OCI-LY1 (cell line): ENCODE measurements around the gene S1PR1.

Experiments used
- EZH2 ChIP-seq: fragments of 200-600 bp; sonication (generic), shearing (Covaris generic); IDR thresholded peaks from 2 replicates; pipeline ENCODE4 v1.8.0; 2017; ENCODE audit warnings: borderline replicate concordance, mixed run types, mild to moderate bottlenecking, antibody characterized with exemption, low read length, moderate library complexity, mixed read lengths
- TF ChIP-seq, protein P1 (sequence below): fragments of 200-600 bp; sonication (generic), shearing (Covaris generic); IDR thresholded peaks from 2 replicates; pipeline ENCODE4 v1.5.1; 2017; ENCODE audit warnings: mild to moderate bottlenecking, antibody characterized with exemption, low read length, moderate library complexity, mixed read lengths

DNA sequence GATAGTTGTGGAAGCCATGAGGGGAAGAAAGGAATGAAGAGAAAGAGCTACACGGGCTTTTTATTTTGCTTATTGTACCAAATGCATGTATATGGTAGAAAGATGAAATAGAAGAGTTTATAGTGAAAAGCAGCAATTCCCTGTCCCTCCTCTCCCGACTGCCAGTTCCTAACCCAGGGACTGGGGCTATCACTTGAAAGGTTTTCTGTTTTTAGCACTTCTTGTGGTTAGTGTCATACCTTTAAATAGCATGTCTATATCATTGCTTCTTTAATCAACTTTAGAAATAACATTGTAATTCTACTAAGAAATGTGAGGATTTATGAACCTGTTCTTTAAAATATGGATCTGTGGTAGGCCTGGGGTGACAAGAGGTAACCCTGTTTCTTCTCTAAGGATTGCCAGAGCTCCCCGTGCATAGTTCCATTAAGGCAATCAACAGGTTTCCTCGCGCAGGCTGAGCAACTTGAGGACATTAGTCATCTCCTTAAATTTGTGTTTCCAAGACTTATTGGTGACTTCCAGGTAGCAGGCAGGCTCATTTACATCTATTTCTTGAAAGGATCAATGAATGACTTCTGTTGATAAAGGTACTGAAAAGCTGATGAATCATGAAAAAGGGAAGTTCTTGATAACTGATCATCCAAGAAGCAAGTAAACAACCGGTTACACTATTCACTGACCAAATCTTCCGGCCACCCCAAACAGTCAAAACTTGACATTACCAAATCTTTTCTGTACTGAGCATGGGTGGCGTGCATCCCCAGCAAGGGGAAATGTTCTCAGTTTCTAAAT lies 37.8 kb upstream of the S1PR1 start:
- TF ChIP-seq, protein P1, sequence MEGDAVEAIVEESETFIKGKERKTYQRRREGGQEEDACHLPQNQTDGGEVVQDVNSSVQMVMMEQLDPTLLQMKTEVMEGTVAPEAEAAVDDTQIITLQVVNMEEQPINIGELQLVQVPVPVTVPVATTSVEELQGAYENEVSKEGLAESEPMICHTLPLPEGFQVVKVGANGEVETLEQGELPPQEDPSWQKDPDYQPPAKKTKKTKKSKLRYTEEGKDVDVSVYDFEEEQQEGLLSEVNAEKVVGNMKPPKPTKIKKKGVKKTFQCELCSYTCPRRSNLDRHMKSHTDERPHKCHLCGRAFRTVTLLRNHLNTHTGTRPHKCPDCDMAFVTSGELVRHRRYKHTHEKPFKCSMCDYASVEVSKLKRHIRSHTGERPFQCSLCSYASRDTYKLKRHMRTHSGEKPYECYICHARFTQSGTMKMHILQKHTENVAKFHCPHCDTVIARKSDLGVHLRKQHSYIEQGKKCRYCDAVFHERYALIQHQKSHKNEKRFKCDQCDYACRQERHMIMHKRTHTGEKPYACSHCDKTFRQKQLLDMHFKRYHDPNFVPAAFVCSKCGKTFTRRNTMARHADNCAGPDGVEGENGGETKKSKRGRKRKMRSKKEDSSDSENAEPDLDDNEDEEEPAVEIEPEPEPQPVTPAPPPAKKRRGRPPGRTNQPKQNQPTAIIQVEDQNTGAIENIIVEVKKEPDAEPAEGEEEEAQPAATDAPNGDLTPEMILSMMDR: no peak
- TF ChIP-seq EZH2: no peak
